LNCAP (cell line): ENCODE measurements around the gene NFE2L1.

Experiments
- TF ChIP-seq, protein P1 (sequence below): fragments of 450-650 bp; IDR thresholded peaks from 2 replicates; pipeline ENCODE4 v1.5.1; 2017; ENCODE audit warnings: mild to moderate bottlenecking

NFE2L1 gene

DNA sequence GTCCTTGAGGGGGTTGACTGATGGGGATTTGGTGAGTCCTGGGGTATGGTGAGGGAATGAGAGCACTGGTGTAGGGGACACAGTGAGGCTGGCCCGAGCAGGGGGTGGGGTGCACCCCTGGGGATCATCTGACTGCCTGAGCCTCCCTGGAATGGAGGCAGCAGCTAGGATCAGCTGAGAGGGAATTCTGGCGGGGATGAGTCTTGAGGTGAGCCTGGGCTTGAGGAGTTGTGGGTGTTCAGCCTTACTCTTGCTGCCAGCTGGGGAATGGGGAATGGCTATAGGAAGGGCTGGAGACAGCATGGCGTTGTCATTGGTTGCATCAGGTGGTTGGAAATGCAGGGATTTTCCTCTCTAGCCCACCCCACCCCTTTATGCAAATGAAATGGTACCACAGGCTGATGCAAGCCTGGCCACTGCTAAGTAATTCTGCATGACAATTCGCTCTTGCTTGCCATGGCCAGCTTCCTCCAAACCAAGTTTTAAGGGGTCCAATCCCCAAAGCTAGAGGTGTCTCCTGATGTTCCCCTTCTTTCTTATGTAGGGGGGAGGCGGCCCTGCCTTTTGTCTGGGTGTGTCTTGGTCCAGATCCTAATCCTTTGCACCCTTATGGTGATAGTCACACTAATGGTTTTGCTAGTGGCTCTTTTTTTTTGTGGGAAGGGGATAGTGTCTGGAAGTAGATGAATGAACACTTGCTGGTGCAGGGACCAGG is 7.5 kb downstream of the NFE2L1 start:
- TF ChIP-seq, protein P1, sequence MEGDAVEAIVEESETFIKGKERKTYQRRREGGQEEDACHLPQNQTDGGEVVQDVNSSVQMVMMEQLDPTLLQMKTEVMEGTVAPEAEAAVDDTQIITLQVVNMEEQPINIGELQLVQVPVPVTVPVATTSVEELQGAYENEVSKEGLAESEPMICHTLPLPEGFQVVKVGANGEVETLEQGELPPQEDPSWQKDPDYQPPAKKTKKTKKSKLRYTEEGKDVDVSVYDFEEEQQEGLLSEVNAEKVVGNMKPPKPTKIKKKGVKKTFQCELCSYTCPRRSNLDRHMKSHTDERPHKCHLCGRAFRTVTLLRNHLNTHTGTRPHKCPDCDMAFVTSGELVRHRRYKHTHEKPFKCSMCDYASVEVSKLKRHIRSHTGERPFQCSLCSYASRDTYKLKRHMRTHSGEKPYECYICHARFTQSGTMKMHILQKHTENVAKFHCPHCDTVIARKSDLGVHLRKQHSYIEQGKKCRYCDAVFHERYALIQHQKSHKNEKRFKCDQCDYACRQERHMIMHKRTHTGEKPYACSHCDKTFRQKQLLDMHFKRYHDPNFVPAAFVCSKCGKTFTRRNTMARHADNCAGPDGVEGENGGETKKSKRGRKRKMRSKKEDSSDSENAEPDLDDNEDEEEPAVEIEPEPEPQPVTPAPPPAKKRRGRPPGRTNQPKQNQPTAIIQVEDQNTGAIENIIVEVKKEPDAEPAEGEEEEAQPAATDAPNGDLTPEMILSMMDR, result no peak

DNA sequence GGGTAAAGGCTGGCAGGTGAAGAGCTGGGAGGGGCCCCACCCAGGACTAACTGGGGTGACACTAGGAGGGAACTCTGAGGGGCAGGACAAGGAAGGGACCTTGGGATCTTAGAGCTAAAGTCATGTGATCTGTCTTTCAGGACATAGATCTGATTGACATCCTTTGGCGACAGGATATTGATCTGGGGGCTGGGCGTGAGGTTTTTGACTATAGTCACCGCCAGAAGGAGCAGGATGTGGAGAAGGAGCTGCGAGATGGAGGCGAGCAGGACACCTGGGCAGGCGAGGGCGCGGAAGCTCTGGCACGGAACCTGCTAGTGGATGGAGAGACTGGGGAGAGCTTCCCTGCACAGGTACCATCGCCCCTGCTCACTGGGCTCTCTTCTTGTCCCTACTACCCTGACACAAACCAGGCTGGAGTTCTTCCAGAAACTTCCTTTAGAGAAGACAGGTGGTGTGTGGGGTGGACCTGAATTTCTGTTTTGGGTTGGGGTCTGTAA is 8.1 kb downstream of the NFE2L1 start:
- TF ChIP-seq, protein P1, result no peak

DNA sequence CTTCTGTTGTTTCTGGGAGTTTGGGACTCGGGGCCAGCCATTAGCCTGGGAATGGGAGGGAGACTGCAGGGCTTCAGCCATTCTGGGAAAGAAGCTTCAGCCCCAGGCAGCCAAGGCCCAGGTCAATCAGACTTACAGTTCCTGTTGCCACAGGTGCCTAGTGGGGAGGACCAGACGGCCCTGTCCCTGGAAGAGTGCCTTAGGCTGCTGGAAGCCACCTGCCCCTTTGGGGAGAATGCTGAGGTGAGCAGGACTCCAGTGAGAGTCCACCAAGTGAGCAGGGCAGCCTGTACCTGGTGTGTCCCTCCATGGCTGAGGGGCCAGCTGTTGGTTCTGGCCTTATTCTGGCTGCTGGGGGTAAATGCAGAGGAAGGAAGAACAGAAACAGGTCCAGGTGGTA is 8.7 kb downstream of the NFE2L1 start:
- TF ChIP-seq, protein P1, result no peak

DNA sequence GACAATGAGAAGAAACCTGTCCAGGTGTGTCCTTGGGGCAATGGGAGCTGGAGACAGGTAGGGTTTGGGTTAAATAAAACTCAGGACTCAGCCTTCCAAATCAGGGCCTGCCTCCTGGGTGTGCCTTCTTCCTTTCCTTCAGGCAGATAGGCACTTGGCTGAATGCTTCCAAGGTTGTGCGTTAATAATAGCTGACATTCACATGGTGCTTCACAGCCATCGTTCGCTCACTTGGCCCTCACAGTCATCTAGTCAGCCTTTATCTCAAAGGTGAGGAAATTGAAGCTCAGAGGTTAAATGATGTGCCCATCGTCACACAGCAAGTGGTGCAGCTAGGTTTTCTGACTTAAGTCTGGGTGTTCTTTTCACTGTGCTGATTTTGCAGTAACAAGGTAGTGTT is 9.5 kb downstream of the NFE2L1 start:
- TF ChIP-seq, protein P1, result no peak

DNA sequence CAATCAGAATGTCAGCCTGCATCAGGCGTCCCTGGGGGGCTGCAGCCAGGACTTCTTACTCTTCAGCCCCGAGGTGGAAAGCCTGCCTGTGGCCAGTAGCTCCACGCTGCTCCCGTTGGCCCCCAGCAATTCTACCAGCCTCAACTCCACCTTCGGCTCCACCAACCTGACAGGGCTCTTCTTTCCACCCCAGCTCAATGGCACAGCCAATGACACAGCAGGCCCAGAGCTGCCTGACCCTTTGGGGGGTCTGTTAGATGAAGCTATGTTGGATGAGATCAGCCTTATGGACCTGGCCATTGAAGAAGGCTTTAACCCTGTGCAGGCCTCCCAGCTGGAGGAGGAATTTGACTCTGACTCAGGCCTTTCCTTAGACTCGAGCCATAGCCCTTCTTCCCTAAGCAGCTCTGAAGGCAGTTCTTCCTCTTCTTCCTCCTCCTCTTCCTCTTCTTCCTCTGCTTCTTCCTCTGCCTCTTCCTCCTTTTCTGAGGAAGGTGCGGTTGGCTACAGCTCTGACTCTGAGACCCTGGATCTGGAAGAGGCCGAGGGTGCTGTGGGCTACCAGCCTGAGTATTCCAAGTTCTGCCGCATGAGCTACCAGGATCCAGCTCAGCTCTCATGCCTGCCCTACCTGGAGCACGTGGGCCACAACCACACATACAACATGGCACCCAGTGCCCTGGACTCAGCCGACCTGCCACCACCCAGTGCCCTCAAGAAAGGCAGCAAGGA is 10.4 kb downstream of the NFE2L1 start:
- TF ChIP-seq, protein P1, result no peak

DNA sequence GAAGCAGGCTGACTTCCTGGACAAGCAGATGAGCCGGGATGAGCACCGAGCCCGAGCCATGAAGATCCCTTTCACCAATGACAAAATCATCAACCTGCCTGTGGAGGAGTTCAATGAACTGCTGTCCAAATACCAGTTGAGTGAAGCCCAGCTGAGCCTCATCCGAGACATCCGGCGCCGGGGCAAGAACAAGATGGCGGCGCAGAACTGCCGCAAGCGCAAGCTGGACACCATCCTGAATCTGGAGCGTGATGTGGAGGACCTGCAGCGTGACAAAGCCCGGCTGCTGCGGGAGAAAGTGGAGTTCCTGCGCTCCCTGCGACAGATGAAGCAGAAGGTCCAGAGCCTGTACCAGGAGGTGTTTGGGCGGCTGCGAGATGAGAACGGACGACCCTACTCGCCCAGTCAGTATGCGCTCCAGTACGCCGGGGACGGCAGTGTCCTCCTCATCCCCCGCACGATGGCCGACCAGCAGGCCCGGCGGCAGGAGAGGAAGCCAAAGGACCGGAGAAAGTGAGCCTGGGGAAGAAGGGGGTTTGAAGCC is 11.0 kb downstream of the NFE2L1 start:
- TF ChIP-seq, protein P1, result no peak

DNA sequence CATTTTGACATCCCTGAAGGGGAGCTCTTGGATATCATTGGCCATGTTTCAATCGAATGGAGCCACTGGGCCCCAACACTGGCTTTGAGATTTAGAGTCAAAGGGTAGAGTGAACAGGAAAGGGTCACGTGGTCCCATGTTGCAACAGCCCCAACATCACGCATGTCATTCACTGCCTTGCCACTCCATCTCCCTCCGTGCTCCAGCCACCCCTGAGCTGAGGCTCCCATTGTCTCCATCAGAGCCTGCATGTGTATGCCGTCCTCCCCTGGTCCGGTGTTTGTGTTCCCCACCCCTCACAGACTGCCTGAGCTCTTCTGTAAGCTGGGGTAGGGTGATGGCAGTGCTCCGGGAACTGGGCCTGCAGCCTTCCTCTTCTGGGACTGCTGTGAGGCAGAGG is 12.1 kb downstream of the NFE2L1 start:
- TF ChIP-seq, protein P1, result no peak
